Stimulated activated CD8-positive, alpha-beta memory T cell treated with anti-CD3 and anti-CD28 coated beads, Interleukin-4, amount 100 ng/mL, for 4 hours (primary cell): ENCODE measurements around the gene KLC3.

Experiments used
- DNase-seq, 2 donors: peaks; one replicate each; pipeline ENCODE4 v3.0.0-alpha.2; 2020; ENCODE audit warnings: low read depth in 2 of 2, low spot score in 1 of 2

The KLC3 gene

GRCh38 chr19:45370410-45371204, 30.1 kb downstream of the KLC3 start, which contains the start of gene ERCC2:
TSS of gene ERCC2 (minus strand) at chr19:45370573. CDS start at chr19:45370540, 33 bp downstream.
- peak; percentile 98 to 99 for DNase-seq

- DNase-seq: no peak
These were observed 35.6 kb downstream of the KLC3 start for GRCh38 chr19:45376045-45376724.

GRCh38 chr19:45380107-45380506, 39.6 kb downstream of the KLC3 start:
- no peak for DNase-seq

- DNase-seq: no peak
These were observed 41.9 kb downstream of the KLC3 start for GRCh38 chr19:45382426-45382825.

- no peak for DNase-seq
These were observed 45.1 kb downstream of the KLC3 start for GRCh38 chr19:45385392-45386221.

GRCh38 chr19:45391346-45391745, 50.8 kb downstream of the KLC3 start:
- no peak for DNase-seq

- DNase-seq: no peak
These were observed 51.5 kb downstream of the KLC3 start for GRCh38 chr19:45391871-45392665.

GRCh38 chr19:45395821-45396617, 55.5 kb downstream of the KLC3 start:
- DNase-seq: no peak

- no peak for DNase-seq
These were observed 59.6 kb downstream of the KLC3 start for GRCh38 chr19:45400192-45400591.
